ENCODE measurements around the gene R3HDM2.

R3HDM2 gene

GRCh38 chr12:57467212-57467874, 36.5 kb upstream of the R3HDM2 start:
- no peak for DNase-seq (ENCODE audit: low read depth in 2 of 2, low spot score in 1 of 2)

GRCh38 chr12:57465747-57466505, 35.1 kb upstream of the R3HDM2 start:
- no peak for DNase-seq (ENCODE audit: low read depth in 2 of 2, low spot score in 1 of 2)

- DNase-seq (ENCODE audit: low read depth in 2 of 2, low spot score in 1 of 2), result no peak
These were observed 34.3 kb upstream of the R3HDM2 start for GRCh38 chr12:57465030-57465746.

DNA sequence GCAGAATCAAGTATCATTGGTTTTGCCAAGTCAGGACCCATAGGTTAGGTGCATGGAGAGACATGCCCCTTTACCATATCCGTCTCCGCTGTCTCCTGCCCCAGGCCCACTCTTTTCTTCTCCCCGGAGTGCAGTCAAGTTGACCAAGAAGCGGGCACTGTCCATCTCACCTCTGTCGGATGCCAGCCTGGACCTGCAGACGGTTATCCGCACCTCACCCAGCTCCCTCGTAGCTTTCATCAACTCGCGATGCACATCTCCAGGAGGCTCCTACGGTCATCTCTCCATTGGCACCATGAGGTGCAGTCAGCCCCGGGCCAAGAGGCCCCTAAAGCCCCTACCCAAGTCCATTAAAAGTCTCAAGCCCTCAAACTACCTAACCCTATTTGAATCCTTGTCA, 33.7 kb upstream of the R3HDM2 start:
- no peak for DNase-seq (ENCODE audit: low read depth in 2 of 2, low spot score in 1 of 2)

- DNase-seq (ENCODE audit: low read depth in 2 of 2, low spot score in 1 of 2), result no peak
These were observed 32.0 kb upstream of the R3HDM2 start for GRCh38 chr12:57462912-57463253.

DNA sequence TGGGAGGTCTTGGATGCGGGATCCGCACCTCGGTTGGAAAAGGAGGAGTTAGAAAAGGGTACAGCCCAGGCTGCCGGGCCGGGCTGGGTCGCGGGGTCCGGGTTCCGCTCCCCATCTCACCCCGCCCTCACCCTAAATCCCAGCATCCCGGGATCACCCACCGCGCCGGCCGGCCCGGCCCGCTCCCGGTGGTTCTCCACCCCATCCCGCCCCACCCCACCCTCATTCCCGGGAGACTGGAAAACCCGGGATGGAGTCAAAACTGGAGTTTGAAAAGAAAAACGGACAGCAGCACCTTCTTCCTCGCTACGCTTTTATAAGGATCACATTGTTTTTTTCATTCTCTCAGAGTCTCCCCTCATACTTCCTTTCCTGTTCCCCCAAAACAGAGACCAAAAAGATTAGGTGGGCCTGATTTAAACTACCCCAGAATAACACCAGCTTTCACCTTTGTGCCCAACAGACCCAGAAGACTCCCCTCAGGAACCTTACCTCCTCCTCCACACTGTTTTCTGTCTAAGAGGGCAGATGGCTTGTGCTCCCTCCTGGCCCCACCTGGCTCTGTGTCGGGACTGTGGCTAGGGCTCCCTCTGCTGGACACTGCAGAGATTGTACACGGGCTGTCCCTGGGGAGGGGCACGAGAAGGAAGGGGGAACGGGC, 31.5 kb upstream of the R3HDM2 start:
- peak; percentile 73 to 83 for DNase-seq (ENCODE audit: low read depth in 2 of 2, low spot score in 1 of 2)

DNA sequence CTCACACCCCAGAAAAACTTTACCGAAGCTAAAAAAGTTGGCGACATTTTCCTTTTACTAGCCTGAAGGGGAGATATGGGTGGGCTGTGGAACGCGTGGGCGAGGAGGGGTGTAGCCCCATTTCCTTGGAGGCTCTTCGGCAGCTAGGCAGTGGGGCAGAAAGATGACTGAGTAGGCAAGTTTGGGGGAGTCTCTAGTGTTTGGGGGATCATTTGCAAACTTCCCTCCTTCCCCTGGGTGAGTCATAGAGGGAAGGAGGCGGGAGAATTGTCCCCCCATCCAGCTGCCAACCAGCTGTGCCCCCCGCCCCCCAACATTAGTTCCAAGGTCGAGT, 31.0 kb upstream of the R3HDM2 start:
- no peak for DNase-seq (ENCODE audit: low read depth in 2 of 2, low spot score in 1 of 2)

- no peak for DNase-seq (ENCODE audit: low read depth in 2 of 2, low spot score in 1 of 2)
These were observed 30.6 kb upstream of the R3HDM2 start for GRCh38 chr12:57461276-57461916.

DNA sequence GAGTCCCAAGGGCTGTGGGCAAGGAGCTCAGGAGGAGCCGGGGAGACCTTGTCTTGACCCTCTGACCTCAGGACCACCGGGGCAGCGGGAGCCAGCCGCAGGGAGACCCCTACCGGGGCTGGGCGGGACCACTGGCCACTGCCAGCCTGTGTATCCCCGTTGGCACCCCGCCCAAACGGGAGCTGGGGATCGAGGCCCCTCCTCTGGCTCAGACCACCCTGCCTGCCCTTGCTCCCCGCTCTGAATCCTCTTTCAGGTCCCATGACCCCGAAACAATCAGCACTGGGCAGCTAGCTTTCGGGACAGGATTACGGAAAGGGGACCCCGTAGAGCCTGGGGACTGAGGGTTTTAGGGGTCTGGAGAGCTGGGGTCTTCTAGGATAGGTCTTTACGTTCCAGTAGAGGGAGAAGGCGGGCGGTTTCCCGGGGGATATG, 30.0 kb upstream of the R3HDM2 start:
- no peak for DNase-seq (ENCODE audit: low read depth in 2 of 2, low spot score in 1 of 2)

DNA sequence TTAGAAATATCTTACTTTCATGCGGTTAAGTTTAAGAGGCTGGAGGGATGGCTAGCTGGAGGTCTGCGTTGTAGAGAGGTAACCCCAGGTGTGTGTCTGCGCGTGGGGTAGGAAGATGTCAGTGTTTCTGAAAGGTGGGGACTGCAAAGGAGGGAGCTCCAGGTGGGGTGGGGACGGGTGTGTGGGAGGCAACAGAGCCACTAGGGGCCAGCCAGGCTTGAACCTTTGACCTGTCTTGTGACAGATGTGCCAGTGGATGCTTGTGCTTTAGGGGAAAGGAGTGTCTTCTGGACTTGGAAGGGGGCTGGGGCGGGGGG, 29.6 kb upstream of the R3HDM2 start:
- no peak for DNase-seq (ENCODE audit: low read depth in 2 of 2, low spot score in 1 of 2)

- DNase-seq (ENCODE audit: low read depth in 2 of 2, low spot score in 1 of 2), result no peak
These were observed 29.1 kb upstream of the R3HDM2 start, which contains the start of gene GLI1 for GRCh38 chr12:57459750-57460467. Gene GLI1, plus strand, starts transcription at chr12:57459785. Its CDS starts 3,907 bp downstream, at chr12:57463692.

DNA sequence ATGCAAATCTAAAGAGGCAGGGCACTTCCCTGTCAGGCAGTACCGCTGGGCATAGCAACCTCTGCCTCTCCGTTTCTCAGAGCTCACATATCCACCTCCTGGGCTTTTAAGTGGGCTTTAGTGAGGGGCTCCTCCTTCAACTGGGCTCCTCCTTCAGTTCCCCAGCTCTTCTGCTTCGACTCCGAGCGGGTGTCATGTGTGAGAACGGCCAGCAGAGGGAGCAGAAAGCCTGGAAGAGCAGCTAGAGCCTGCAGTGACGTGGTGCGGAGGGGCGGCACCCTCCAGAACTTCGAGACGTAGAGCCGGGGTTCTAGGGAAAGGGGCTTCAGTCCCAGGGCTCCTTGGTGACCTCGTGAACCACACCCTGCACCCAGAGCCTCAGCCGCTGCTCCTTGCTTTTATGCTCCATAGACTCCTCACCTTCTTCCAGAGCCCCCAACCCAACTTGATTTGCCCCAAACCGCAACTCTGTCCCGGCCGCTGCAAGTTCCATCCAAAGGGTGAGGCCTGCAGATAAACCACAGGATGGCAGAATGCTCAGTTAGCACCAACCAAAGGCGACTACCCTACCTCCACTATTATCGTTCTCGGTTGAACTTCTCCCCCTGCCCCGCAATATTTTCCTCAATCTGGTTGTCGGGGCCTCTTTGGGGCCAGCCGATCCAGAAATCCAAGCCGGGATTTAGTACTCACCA, 28.4 kb upstream of the R3HDM2 start:
- DNase-seq (ENCODE audit: low read depth in 2 of 2, low spot score in 1 of 2), result peak; percentile 82 to 83

GRCh38 chr12:57458665-57459054, 27.8 kb upstream of the R3HDM2 start:
- DNase-seq (ENCODE audit: low read depth in 2 of 2, low spot score in 1 of 2), result no peak

DNA sequence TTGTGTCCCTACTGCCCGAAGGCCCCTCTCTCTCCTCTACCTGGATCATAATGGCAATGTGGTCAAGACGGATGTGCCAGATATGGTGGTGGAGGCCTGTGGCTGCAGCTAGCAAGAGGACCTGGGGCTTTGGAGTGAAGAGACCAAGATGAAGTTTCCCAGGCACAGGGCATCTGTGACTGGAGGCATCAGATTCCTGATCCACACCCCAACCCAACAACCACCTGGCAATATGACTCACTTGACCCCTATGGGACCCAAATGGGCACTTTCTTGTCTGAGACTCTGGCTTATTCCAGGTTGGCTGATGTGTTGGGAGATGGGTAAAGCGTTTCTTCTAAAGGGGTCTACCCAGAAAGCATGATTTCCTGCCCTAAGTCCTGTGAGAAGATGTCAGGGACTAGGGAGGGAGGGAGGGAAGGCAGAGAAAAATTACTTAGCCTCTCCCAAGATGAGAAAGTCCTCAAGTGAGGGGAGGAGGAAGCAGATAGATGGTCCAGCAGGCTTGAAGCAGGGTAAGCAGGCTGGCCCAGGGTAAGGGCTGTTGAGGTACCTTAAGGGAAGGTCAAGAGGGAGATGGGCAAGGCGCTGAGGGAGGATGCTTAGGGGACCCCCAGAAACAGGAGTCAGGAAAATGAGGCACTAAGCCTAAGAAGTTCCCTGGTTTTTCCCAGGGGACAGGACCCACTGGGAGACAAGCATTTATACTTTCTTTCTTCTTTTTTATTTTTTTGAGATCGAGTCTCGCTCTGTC, 26.1 kb upstream of the R3HDM2 start:
- DNase-seq (ENCODE audit: low read depth in 2 of 2, low spot score in 1 of 2), result no peak

DNA sequence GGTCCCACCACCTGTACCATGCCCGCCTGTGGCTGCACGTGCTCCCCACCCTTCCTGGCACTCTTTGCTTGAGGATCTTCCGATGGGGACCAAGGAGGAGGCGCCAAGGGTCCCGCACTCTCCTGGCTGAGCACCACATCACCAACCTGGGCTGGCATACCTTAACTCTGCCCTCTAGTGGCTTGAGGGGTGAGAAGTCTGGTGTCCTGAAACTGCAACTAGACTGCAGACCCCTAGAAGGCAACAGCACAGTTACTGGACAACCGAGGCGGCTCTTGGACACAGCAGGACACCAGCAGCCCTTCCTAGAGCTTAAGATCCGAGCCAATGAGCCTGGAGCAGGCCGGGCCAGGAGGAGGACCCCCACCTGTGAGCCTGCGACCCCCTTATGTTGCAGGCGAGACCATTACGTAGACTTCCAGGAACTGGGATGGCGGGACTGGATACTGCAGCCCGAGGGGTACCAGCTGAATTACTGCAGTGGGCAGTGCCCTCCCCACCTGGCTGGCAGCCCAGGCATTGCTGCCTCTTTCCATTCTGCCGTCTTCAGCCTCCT, 25.4 kb upstream of the R3HDM2 start:
- no peak for DNase-seq (ENCODE audit: low read depth in 2 of 2, low spot score in 1 of 2)

GRCh38 chr12:57455374-57456144, 24.7 kb upstream of the R3HDM2 start:
- no peak for DNase-seq (ENCODE audit: low read depth in 2 of 2, low spot score in 1 of 2)

DNA sequence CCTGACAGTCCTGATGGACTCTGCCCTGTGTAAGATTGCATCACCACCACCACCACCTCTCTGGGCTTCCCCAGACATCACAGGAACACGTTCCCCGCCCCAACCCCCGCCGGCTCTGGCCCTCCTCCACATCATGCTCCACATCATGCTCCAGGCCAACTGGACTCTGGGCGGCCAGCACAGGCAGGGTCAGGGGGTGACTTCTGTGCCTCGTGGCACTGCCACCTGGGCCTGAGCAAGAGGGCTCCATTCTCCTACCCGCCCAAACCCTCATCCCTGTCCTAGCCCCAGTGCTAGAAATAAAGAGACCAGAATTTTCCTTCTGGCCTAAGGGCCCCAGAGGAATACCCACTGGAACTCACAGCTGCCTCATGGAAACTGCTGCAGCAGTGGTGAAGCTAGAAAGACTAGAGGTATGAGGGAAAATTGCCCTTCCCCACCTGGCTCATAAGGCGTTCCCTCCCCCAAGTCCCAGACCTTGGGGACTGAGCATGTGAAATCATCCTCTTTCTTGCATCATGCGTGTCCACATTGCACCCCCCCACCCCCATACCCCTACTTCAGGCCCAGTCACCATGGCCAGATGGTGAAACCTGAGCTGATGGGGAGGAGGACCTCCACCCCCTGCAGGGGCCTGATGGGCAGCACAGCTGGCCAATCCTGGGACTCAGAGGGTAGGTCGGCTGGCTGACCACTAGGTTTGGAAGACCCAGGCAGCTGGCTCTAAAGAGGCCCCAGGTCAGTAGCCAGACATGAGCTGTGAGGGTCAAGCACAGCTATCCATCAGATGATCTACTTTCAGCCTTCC, 23.9 kb upstream of the R3HDM2 start, which contains the start of gene INHBE:
Gene INHBE (plus strand): TSS at position 742 of the 808 bp plus-strand sequence. CDS start 230 bp downstream, outside the sequence.
- no peak for DNase-seq (ENCODE audit: low read depth in 2 of 2, low spot score in 1 of 2)

Data from stimulated activated CD8-positive, alpha-beta memory T cell treated with anti-CD3 and anti-CD28 coated beads, Interleukin-4, amount 100 ng/mL, for 4 hours (primary cell).